ENCODE results near the gene CD33. TPM values are rescaled to one million over a fixed set of nuclear protein-coding genes. Genes with fewer than 3 reads are reported as not detected.

The CD33 gene
- total RNA-seq, 1 experiment from 2014 or later = 2.2 TPM

DNA sequence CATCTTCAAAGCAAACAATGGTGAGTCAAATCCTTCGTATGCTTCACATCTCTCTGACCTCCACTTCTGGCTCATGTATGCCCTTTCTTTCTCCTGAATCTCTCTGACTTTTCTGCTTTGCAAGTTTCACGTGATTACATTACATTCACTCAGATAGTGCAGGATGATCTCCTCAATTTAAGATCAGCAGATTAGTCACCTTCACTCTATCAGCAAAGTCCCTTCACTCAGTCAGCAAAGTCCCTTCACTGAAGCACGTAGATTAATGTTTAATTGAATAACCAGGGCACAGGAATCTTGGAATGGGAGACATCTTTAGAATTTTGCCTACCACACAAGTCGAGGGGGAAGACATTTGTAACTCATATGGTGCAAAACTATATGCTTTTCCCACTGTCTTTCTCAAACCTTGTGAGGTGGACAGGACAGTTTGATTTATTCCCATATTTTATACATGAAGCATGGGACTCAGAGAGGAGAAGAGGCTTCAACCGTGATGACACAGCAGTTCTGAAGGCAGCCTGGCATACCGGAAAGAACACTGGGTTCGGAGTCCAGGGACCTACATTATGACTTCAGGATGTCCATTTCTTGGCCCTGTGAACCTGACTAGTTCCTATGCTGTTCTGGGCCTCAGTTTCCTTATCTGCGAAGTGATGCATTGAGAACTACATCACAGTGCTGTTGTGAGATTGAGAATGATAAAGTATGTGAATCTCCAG lies 49.3 kb downstream of the CD33 start:
- Histone ChIP-seq H2AFZ (ENCODE audit: low read length) (no peak overlapping the region), H3K9ac (ENCODE audit: low read length) (no peak overlapping the region), H3K4me2 (ENCODE audit: low read length) (no peak overlapping the region), H3F3A (ENCODE audit: low read length, unreplicated experiment) (no peaks in the 10 kb centered on the region), H4K20me1 (ENCODE audit: low read length) (no peaks in the 10 kb centered on the region), H3K36me3 (ENCODE audit: low read depth, low read length) (no peaks in the 10 kb centered on the region), H3K4me3 (ENCODE audit: low read length) (no peak overlapping the region), H3K9me3 (ENCODE audit: low read length) (no peaks in the 10 kb centered on the region), H3K27me3 (ENCODE audit: low read length) (peaks cover 31% of the 10 kb centered on the region), H3K9me2 (replicated peaks; ENCODE audit: low read length) (no peaks in the 10 kb centered on the region), H3K79me2 (ENCODE audit: low read length) (no peaks in the 10 kb centered on the region), H3K27ac (ENCODE audit: low read length) (no peak overlapping the region), H3K4me1 (ENCODE audit: insufficient read depth, low read length) (no peaks in the 10 kb centered on the region)
- BruUV-seq (replicated peaks) = no TSS peak
- intact Hi-C loops (cut with micrococcal nuclease) = no loop called here
- ATAC-seq (no peak), DNase-seq (no peak)
- no peak for TF ChIP-seq EZH2phosphoT487 (IDR thresholded peaks at IDR 0.05; ENCODE audit: borderline replicate concordance, low read length)
- TF ChIP-seq, protein P1, sequence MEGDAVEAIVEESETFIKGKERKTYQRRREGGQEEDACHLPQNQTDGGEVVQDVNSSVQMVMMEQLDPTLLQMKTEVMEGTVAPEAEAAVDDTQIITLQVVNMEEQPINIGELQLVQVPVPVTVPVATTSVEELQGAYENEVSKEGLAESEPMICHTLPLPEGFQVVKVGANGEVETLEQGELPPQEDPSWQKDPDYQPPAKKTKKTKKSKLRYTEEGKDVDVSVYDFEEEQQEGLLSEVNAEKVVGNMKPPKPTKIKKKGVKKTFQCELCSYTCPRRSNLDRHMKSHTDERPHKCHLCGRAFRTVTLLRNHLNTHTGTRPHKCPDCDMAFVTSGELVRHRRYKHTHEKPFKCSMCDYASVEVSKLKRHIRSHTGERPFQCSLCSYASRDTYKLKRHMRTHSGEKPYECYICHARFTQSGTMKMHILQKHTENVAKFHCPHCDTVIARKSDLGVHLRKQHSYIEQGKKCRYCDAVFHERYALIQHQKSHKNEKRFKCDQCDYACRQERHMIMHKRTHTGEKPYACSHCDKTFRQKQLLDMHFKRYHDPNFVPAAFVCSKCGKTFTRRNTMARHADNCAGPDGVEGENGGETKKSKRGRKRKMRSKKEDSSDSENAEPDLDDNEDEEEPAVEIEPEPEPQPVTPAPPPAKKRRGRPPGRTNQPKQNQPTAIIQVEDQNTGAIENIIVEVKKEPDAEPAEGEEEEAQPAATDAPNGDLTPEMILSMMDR (conservative IDR thresholded peaks at IDR 0.05; ENCODE audit: low read depth, low read length) = no peak
- CTCF ChIA-PET = no interaction called here
- POLR2A ChIA-PET (ENCODE audit: unreplicated experiment) = no interaction called here

GRCh38 chr19:51277112-51277511 lies 52.2 kb downstream of the CD33 start:
- Histone ChIP-seq H3K27me3 (ENCODE audit: low read length) (peaks cover 42% of the 10 kb centered on the region), H3K9me2 (replicated peaks; ENCODE audit: low read length) (no peaks in the 10 kb centered on the region), H3K79me2 (ENCODE audit: low read length) (no peaks in the 10 kb centered on the region), H3K4me3 (ENCODE audit: low read length) (no peak overlapping the region), H3K9ac (ENCODE audit: low read length) (no peak overlapping the region), H3K27ac (ENCODE audit: low read length) (no peak overlapping the region), H4K20me1 (ENCODE audit: low read length) (no peaks in the 10 kb centered on the region), H3K9me3 (ENCODE audit: low read length) (no peaks in the 10 kb centered on the region), H2AFZ (ENCODE audit: low read length) (no peak overlapping the region), H3K4me2 (ENCODE audit: low read length) (no peak overlapping the region), H3K36me3 (ENCODE audit: low read depth, low read length) (no peaks in the 10 kb centered on the region), H3F3A (ENCODE audit: low read length, unreplicated experiment) (no peaks in the 10 kb centered on the region), H3K4me1 (ENCODE audit: insufficient read depth, low read length) (no peaks in the 10 kb centered on the region)
- DNase-seq = no peak
- ChIA-PET POLR2A (ENCODE audit: unreplicated experiment) (no interaction called here), CTCF (interaction anchor here (0.6 kb wide), 1 partner anchor 181 kb away, joined by 3 read pairs; no protein-coding TSS in a partner anchor)
- intact Hi-C loops (cut with micrococcal nuclease) = no loop called here
- TF ChIP-seq EZH2phosphoT487 (IDR thresholded peaks at IDR 0.05; ENCODE audit: borderline replicate concordance, low read length) (no peak), EZH2 (IDR thresholded peaks at IDR 0.05; ENCODE audit: low read length, unreplicated experiment) (no peak)
- TF ChIP-seq, protein P1 (conservative IDR thresholded peaks at IDR 0.05; ENCODE audit: low read depth, low read length) = no peak
- BruUV-seq (replicated peaks) = no TSS peak
- ATAC-seq = no peak

- no peak for DNase-seq
- Histone ChIP-seq H3K79me2 (ENCODE audit: low read length) (no peaks in the 10 kb centered on the region), H3K27ac (ENCODE audit: low read length) (no peak overlapping the region), H3K4me2 (ENCODE audit: low read length) (no peak overlapping the region), H2AFZ (ENCODE audit: low read length) (no peak overlapping the region), H3F3A (ENCODE audit: low read length, unreplicated experiment) (no peaks in the 10 kb centered on the region), H3K27me3 (ENCODE audit: low read length) (peaks cover 82% of the 10 kb centered on the region), H3K36me3 (ENCODE audit: low read depth, low read length) (no peaks in the 10 kb centered on the region), H3K4me3 (ENCODE audit: low read length) (no peak overlapping the region), H3K4me1 (ENCODE audit: insufficient read depth, low read length) (no peaks in the 10 kb centered on the region), H3K9me3 (ENCODE audit: low read length) (no peaks in the 10 kb centered on the region), H3K9me2 (replicated peaks; ENCODE audit: low read length) (no peaks in the 10 kb centered on the region), H4K20me1 (ENCODE audit: low read length) (no peaks in the 10 kb centered on the region), H3K9ac (ENCODE audit: low read length) (no peak overlapping the region)
- POLR2A ChIA-PET (ENCODE audit: unreplicated experiment) = no interaction called here
- no peak for ATAC-seq
- TF ChIP-seq EZH2 (IDR thresholded peaks at IDR 0.05; ENCODE audit: low read length, unreplicated experiment) (no peak), EZH2phosphoT487 (IDR thresholded peaks at IDR 0.05; ENCODE audit: borderline replicate concordance, low read length) (no peak)
- TF ChIP-seq, protein P1 (conservative IDR thresholded peaks at IDR 0.05; ENCODE audit: low read depth, low read length) = no peak
- intact Hi-C loops (cut with micrococcal nuclease) = no loop called here
- BruUV-seq (replicated peaks) = no TSS peak
- CTCF ChIA-PET = interaction anchor here (0.6 kb wide), 1 partner anchor 746 kb away, joined by 4 read pairs; no protein-coding TSS in a partner anchor
Observed at GRCh38 chr19:51282335-51282734, 57.5 kb downstream of the CD33 start.

All from PC-3 (cell line).